Spinal cord (tissue), 10 donors: ENCODE measurements around the gene PLEKHH1. TPM values are rescaled to one million over a fixed set of nuclear protein-coding genes. Genes with fewer than 3 reads are reported as not detected.
A peak's percentile ranks its signal among the peaks of the same experiment; 100 is the strongest.

Source experiments
- DNase-seq, 6 donors: peaks; one replicate each; pipeline versions ENCODE4 v3.0.0 to v3.0.0-alpha.2; 2013 to 2015; ENCODE audit warnings: low spot score in 6 of 6, low read depth in 4 of 6
- H3K27ac ChIP-seq: one replicate; pipeline ENCODE4 v1.5.1; 2013; ENCODE audit warnings: low read depth, low read length, control low read depth
- H3K27me3 ChIP-seq: one replicate; pipeline ENCODE4 v1.6.1; 2013; ENCODE audit warnings: low read length; ENCODE audit not compliant: control insufficient read depth, insufficient read depth
- H3K36me3 ChIP-seq: one replicate; pipeline ENCODE4 v1.6.1; 2013; ENCODE audit warnings: low read length; ENCODE audit not compliant: control insufficient read depth, insufficient read depth
- H3K4me1 ChIP-seq: one replicate; pipeline ENCODE4 v1.6.1; 2013; ENCODE audit warnings: low read length; ENCODE audit not compliant: control insufficient read depth, insufficient read depth
- H3K4me3 ChIP-seq: one replicate; pipeline ENCODE4 v1.5.1; 2013; ENCODE audit warnings: low read depth, low read length, control low read depth
- H3K9me3 ChIP-seq: one replicate; pipeline ENCODE4 v1.6.1; 2013; ENCODE audit warnings: low read length; ENCODE audit not compliant: control insufficient read depth, insufficient read depth
- WGBS: methylation state at CpG from one replicate; pipeline ENCODE4 v1.1.5; 2013; ENCODE audit warnings: missing lambda C conversion rate; ENCODE audit not compliant: insufficient coverage; 5-methylcytosine and 5-hydroxymethylcytosine counted together
- long read RNA-seq, 4 donors: transcript quantifications; one replicate each; lab custom pipeline, GENCODE V29; 2026
- polyA plus RNA-seq, 2 donors: library from polyadenylated mRNA; unstranded; fragments of 120-200 nt; gene quantifications; one replicate each; pipeline ENCODE4 v1.2.1, GENCODE V29; 2013; ENCODE audit not compliant: insufficient read length in 2 of 2
- total RNA-seq, 2 donors: library from RNA; depleted of rRNA in 1 of 2; stranded (reverse); fragments of 120-200 nt in 1 of 2; fragments of >200 nt in 1 of 2; gene quantifications; one replicate each; pipeline versions ENCODE4 v1.2.3 to v1.2.4, GENCODE V29; 2013 to 2014
- donor health status: healthy.

The PLEKHH1 gene
- 10 to 100 TPM; 20.7 to 30.3 TPM for total RNA-seq
- 10 to 100 TPM; 52.9 to 81.8 TPM for polyA plus RNA-seq
- long read RNA-seq, donor 1, partial matches to known transcripts: 0 of 1 reads
- long read RNA-seq, donor 1, other reads (novel, unspliced or antisense): 0 of 1 reads
- long read RNA-seq, donor 2: 0 reads
- long read RNA-seq, donor 3: 0 reads
- long read RNA-seq, donor 4, partial matches to known transcripts: 16 of 16 reads
- long read RNA-seq, donor 4, other reads (novel, unspliced or antisense): 0 of 16 reads

DNA sequence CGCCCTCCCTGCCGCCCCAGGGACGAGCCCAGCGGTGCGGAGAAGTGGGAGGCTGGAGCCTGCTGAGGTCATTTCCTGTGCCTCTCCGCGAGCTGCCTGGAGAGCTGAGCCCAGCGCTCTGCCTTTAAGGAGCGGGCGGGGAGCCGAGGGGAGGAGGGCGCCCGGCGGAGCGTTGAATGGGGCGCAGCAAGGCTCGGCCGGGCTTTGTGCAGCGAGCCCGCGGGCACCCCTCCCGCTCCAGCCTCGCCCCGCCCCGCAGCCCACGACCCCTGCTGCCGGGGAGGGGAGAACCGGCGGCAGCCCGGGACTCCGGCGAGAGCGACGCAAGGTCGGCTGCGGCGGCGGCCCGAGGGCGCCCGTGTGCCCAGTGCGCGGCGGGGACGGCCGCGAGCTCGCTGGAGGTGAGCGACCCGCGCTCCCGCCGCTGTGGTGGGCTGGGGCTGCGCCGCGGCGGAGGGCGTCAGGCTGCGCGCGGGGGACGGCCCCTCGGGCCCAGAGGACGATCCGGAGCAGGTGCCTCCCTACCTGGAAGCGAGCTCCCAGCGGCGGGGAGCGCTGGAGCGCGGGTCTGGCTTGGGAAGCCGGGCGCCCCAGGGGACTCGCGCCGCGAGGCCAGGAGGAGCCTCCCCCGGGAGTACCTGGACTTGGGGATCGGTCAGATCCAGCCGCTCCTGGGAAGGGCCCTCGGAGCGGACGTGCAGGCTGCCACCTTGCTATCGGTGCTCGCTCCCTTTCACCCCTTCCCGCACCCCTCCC, at the start of gene PLEKHH1:
Gene PLEKHH1, plus strand, starts transcription at position 293 of the 756 bp plus-strand sequence. CDS start 8,578 bp downstream, outside the sequence.
- peak within 1 kb of the TSS; percentile 1 for H3K27ac ChIP-seq
- H3K36me3 ChIP-seq: no peaks in the 10 kb centered on the region
- WGBS: under 1% methylated on average over 80 of the region's 86 CpGs
- no peaks in the 10 kb centered on the region for H3K9me3 ChIP-seq
- peaks cover 12% of the 10 kb centered on the region for H3K4me1 ChIP-seq
- peak within 1 kb of the TSS; percentile 47 for H3K4me3 ChIP-seq
- no peaks in the 10 kb centered on the region for H3K27me3 ChIP-seq
- peak in 3 of 6 donors; percentile 50 to 90 (median 90) for DNase-seq

- H3K9me3 ChIP-seq: no peaks in the 10 kb centered on the region
- peaks cover 28% of the 10 kb centered on the region for H3K36me3 ChIP-seq
- no peak overlapping the region for H3K27ac ChIP-seq
- H3K27me3 ChIP-seq: no peaks in the 10 kb centered on the region
- H3K4me1 ChIP-seq: peaks cover 20% of the 10 kb centered on the region
- no peak for DNase-seq
- 72% methylated on average over 7 of the region's 8 CpGs for WGBS
- no peak overlapping the region for H3K4me3 ChIP-seq
Measured at GRCh38 chr14:67483579-67484285, 49.4 kb upstream of the PLEKHH1 start.

DNA sequence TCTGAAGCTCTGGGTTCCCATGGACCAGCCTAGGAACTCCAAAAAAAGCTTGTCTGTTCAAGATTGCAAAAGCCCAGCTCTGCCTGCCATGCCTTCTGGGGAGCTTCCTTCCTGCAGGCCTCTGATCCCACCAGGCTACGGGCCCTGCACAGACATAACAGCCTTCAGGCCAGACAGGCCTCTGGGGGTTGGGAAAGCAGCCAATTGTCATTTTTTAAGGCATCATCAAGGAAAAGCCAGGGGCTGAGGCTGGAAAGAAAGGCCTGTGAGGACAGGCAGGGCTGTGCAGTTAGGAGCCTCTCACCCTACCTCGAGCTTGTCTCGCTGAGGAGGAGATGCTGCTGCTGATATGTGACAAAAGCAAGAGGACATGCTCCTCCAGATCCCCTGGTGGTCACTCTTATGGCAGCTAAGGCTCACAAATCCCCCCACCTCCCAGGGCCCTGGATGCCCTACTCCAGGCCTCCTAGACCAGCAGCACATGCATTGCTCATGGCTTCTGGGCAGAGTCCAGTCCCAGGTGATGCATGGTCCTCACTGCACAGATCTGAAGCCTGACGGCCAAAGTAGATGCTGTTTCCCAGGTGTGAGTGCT, 47.5 kb upstream of the PLEKHH1 start:
- Histone ChIP-seq H3K27me3 (no peaks in the 10 kb centered on the region), H3K9me3 (no peaks in the 10 kb centered on the region), H3K36me3 (peaks cover 28% of the 10 kb centered on the region), H3K4me3 (no peak overlapping the region), H3K4me1 (peaks cover 13% of the 10 kb centered on the region), H3K27ac (no peak overlapping the region)
- 92% methylated on average over 3 of the region's 4 CpGs for WGBS
- peak in 1 of 6 donors; percentile 24 for DNase-seq

DNA sequence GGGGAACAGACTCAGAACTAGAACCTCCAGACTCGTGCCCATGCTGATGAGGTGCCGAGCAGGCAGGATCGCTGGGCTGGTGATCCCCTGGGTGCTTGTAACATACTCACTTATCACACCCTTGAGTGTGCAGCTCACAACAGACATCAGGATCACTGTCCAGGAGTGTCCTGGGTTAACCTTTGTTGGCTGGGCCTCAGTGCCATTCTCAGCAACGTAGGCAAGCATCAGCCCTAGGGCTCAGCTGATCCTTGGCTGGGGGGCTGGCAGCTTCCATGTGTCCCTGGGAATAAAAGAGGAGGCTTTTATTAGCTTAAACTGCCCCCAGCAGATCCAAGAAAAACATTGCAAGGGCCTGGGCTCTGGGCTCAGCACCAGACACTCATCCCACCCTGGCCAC, 46.2 kb upstream of the PLEKHH1 start:
- Histone ChIP-seq H3K4me3 (no peak overlapping the region), H3K4me1 (peaks cover 17% of the 10 kb centered on the region)
- WGBS: 90% methylated on average over 4 of the region's 4 CpGs

GRCh38 chr14:67487332-67487731, 45.8 kb upstream of the PLEKHH1 start:
- Histone ChIP-seq H3K27me3 (no peaks in the 10 kb centered on the region), H3K9me3 (no peaks in the 10 kb centered on the region), H3K27ac (no peak overlapping the region), H3K4me3 (no peak overlapping the region), H3K36me3 (peaks cover 26% of the 10 kb centered on the region), H3K4me1 (peaks cover 21% of the 10 kb centered on the region)
- WGBS: 100% methylated on average over 1 of the region's 4 CpGs
- no peak for DNase-seq

More for the DNA sequence above, 46.2 kb upstream of the PLEKHH1 start:
- H3K27me3 ChIP-seq: no peaks in the 10 kb centered on the region
- H3K36me3 ChIP-seq: peaks cover 28% of the 10 kb centered on the region
- DNase-seq: no peak
- H3K27ac ChIP-seq: no peak overlapping the region
- no peaks in the 10 kb centered on the region for H3K9me3 ChIP-seq

DNA sequence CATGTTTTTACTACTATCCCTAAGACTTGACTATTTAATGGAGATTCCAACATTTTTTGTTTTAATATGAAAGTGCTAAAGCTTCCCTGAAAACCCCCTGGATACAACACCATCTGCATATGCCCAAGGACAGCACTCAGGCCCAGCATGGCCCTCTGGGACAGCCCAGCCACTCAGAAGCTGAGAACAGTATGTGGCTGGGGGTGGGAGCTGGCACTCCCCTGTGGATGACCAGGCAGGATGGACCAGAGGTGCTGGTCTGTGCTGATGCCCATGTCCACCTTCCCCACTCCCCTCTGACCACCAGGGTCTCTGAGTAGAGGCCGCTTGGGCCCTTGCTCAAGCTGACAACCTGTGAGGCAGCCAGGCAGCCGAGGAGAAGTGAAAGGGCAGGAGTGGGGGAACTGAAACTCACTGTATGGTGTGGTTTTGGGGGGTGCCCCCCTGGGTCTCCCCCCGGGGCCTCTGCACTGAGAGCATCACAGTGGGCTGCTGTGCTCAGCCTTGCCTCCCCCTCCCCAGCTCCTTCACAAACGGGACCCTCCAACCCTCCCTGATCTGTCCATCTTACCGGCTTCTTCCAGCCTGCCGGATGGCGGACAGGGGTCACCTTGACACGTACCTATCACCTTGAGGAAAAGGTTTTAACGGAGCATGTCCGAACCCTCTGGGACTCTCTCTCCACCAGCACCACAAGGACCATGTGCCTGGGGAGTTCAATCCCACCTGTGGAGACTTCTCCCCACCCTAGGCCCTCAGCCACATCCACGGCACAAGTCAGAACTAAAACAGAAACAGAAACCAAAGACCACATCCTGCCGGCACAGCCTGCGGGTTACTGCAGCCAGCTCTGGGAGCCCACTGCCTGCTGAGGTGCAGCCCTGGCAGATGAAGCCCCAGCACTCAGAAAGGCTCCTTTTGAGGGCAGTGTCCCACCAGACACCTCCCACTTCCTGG, 44.9 kb upstream of the PLEKHH1 start, which contains the start of gene TMEM229B:
Gene TMEM229B, minus strand, starts transcription at position 785 of the 957 bp plus-strand sequence. CDS start 14,798 bp downstream, outside the sequence.
- Histone ChIP-seq H3K4me1 (peaks cover 23% of the 10 kb centered on the region), H3K27ac (no peak within 1 kb of the TSS), H3K9me3 (no peaks in the 10 kb centered on the region), H3K27me3 (no peaks in the 10 kb centered on the region), H3K36me3 (peaks cover 23% of the 10 kb centered on the region), H3K4me3 (no peak within 1 kb of the TSS)
- WGBS: 75% methylated on average over 10 of the region's 13 CpGs
- DNase-seq: no peak

DNA sequence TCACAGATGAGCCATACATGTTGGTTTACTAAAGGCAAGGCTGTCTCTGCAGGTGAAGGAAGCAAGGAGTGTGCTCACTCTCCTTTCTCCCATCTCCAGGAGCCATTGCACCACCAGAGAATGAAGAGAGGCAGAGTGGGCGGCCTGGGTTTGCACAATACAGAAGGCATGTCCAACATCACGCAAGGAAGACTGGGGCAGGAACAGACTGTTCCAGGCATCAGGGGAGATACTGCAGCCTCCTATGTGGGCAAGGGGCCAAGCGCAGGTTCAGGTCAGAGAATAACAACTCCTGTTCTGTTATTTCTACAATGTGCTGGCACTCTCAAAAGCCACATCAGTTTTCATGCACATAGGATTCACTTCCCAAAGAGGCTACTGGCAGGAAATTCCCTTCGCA, 42.9 kb upstream of the PLEKHH1 start:
- Histone ChIP-seq H3K27ac (no peak overlapping the region), H3K4me3 (no peak overlapping the region), H3K4me1 (peaks cover 17% of the 10 kb centered on the region), H3K27me3 (no peaks in the 10 kb centered on the region), H3K9me3 (peaks cover 3% of the 10 kb centered on the region), H3K36me3 (peaks cover 17% of the 10 kb centered on the region)
- no peak for DNase-seq
- 93% methylated on average over 4 of the region's 4 CpGs for WGBS

- Histone ChIP-seq H3K27me3 (no peaks in the 10 kb centered on the region), H3K4me3 (no peak overlapping the region), H3K27ac (no peak overlapping the region), H3K9me3 (peaks cover 3% of the 10 kb centered on the region), H3K4me1 (peaks cover 11% of the 10 kb centered on the region), H3K36me3 (peaks cover 11% of the 10 kb centered on the region)
- WGBS: 95% methylated on average over 3 of the region's 3 CpGs
- DNase-seq: no peak
Measured at GRCh38 chr14:67491285-67491684, 41.8 kb upstream of the PLEKHH1 start.
